HG03439 (cell line): ENCODE measurements around the gene GDF10.

ENCODE experiments used
- ATAC-seq: cut with Tn5 transposase; IDR thresholded peaks from one replicate; pipeline ENCODE4 v1.9.1; 2021; ENCODE audit warnings: mild to moderate bottlenecking, moderate library complexity; ENCODE audit not compliant: unreplicated experiment

GDF10 gene

GRCh38 chr10:47332371-47332770 is 32.4 kb downstream of the GDF10 start:
- ATAC-seq = no peak

DNA sequence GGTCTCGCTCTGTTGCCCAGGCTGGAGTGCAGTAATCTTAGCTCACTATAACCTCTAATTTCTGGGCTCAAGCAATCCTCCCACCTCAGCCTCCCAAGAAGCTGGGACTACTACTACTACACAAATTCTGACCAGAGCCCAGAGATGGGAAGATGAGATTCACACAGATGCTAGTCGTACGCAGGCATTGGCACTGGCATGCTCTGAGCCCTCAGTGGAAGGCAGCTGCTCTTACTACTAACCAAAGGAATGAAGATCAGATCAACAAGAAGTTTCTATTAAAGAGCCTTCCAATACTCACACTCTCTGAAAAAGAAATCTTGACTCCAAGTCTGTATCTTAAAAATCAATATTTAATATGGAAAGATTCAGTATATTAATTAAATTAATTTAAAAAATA is 32.9 kb downstream of the GDF10 start:
- ATAC-seq = no peak

- ATAC-seq = no peak
Observed at GRCh38 chr10:47333532-47333931, 33.5 kb downstream of the GDF10 start.

- no peak for ATAC-seq
Observed at GRCh38 chr10:47334466-47335295, 34.7 kb downstream of the GDF10 start.

GRCh38 chr10:47335906-47336305 is 35.9 kb downstream of the GDF10 start:
- ATAC-seq = no peak

DNA sequence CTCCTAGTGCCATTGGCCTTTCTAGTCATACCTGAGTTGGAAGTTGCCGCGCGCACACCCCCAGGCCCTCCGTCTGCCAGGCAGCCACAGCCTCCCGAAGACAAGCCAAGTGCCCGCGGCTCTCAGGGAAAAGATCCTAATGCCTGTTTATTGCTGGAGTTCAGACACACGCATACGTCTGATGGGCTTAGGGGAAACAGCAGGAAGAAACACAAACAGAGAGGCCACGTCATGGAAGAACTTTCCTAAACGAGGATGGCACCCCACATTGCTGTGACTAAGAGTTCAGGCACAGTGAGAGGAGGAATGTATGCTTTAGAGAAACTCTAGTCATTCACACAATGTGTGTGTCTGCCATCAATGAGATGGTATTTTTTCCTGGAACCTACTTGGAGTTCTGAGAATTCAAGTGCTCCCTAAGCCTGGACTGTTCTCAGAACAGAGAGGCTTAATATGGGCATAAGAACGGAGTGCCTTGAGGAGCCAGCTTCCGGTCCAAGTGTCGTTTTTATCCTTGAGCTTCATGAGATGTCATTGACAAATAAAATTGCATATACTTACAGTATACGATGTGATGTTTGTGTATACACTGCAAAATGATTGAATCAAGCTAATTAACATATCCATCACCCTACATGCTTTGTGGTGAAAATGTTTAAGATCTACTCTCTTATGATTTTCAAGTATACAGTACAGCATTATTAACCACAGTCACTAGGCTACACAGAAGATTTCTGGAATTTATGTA is 36.6 kb downstream of the GDF10 start:
- ATAC-seq = no peak

DNA sequence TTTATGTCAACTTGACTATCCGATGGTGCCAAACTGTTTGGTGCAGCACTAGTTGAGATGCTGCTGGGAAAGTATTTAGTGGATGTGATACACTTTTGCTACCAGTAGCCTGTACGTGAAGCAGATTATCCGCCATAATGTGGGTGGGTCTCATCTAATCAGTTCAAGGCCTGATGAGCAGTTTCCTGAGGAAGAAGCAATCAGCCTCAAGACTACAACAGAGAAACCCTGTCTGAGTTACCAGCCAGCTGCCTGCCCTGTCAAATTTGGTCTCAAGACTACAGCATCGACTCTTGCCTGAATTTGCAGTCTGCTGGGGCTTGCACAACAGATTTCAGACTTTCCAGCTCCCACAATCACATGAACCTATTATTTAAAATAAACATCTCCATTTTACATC is 37.3 kb downstream of the GDF10 start:
- ATAC-seq = no peak

DNA sequence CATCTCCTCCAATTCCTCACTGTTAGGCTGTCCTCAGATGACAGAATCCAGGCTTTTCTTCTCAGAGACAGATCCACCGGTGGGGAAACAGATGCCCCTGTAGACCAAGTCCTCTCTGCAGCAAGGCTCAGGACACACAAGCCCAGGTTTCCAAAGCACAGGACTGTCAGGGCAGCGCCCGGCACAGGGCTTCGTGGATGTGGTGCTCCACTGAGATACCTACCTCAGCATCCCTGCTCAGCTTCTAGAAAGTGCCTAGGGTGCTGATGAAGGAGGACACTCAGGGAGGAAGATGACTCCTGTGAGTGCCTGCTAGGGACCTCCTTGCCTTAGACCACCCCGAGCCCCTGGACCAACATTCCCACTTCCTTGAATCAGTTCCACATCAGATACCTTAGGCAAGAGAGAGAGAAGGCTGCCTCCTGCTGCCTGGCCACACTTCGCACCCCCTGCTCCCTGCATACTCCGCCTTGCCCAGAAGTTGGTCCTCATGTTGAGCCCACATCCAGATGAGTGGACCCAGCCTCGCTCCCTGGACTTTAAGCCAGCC is 39.3 kb downstream of the GDF10 start:
- ATAC-seq = no peak

DNA sequence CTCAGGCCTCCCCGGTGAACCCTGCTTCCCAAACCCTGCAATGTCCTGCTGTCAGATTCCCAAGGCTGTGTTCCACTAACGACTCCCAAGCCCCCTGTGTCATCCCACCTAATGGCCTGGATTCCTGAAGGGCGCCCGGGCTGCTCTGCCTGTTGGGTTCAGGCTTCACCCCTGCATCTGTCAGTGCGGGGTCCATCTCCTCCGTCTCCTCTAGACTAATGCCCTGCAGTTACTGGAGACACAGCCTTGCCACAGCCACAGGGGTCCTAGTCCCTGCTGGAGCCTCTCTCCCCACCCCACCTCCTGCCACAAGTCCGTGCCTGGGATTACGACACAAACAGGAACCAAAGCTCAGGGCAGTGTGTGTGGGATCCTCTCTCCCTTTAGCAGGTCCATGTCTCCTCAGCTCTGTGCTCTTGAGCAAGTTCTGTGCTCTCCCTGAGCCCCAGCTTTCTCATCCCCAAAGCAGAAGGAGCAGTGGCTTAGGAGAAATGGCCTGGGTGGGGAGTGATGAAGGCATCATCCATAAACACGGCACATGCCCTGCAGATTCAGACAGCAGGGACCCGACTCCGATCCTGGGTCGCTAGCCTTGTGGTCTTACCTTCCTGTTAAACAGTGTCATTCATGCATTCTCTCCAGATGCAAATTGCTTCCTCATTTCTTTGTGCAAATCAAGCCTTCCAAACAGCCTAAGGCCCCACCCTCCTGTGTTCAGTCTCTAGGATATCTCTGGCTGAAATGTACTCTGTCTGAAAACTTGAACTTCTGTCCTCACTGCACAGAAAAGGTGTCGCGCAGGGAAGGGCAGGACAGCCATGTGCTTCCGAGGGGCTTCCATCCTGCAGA is 40.0 kb downstream of the GDF10 start:
- no peak for ATAC-seq

DNA sequence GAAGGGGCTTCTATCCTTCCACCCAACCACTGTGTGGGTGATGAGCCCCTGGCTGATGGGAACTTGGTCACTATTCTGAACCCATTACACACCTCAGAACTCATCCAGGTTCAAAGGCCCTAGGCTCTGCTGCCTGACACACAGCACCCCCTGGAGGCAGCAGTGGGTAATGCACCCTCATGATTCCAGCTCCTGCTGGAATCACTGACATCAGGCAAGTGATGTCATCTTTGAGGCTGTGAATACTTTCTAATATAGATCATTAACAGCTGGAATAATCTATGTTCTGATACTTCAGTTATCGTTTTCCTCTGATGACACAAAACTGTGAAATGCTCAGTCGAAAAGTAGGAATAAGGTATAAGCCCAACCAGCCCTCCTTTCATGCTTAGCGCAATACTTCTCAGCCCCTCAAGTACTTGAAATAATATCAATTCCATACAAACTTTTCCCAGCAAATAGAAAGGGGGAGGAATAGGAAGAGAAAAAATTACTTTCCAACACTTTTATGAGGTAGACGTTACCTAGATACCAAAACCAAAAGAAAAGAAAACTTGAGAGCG is 40.7 kb downstream of the GDF10 start:
- ATAC-seq = no peak

- ATAC-seq = no peak
Observed at GRCh38 chr10:47344996-47345870, 45.2 kb downstream of the GDF10 start.

GRCh38 chr10:47346581-47347302 is 46.7 kb downstream of the GDF10 start:
- no peak for ATAC-seq

DNA sequence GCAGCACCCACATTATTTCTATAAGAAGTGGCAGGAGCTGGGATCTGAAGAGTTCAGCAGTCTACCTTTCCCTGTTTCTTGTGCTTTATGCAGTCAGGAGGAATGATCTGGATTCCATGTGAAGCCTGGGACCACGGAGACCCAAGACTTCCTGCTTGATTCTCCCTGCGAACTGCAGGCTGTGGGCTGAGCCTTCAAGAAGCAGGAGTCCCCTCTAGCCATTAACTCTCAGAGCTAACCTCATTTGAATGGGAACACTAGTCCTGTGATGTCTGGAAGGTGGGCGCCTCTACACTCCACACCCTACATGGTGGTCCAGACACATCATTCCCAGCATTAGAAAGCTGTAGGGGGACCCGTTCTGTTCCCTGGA is 47.3 kb downstream of the GDF10 start:
- ATAC-seq = no peak

DNA sequence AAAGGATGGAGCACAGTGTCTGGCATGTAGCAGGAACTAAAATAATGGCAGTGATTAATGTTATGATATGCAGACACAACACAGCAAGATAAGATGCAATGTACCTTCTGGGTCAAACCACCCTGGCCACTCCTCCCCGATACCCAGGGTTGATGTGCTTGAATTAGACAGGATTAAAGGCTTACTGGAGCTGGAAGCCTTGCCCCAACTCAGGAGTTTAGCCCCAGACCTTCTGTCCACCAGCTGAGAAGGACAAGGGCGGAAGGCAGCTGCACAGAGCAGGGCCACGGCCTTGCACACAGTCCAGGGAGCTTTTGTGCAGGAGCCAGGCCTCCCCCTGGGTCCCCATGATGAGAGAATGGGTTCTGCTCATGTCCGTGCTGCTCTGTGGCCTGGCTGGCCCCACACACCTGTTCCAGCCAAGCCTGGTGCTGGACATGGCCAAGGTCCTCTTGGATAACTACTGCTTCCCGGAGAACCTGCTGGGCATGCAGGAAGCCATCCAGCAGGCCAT is 48.2 kb downstream of the GDF10 start, which contains the start of gene RBP3:
Gene RBP3 (plus strand): TSS at position 226 of the 514 bp plus-strand sequence. CDS start 122 bp downstream, at position 348.
- no peak for ATAC-seq

DNA sequence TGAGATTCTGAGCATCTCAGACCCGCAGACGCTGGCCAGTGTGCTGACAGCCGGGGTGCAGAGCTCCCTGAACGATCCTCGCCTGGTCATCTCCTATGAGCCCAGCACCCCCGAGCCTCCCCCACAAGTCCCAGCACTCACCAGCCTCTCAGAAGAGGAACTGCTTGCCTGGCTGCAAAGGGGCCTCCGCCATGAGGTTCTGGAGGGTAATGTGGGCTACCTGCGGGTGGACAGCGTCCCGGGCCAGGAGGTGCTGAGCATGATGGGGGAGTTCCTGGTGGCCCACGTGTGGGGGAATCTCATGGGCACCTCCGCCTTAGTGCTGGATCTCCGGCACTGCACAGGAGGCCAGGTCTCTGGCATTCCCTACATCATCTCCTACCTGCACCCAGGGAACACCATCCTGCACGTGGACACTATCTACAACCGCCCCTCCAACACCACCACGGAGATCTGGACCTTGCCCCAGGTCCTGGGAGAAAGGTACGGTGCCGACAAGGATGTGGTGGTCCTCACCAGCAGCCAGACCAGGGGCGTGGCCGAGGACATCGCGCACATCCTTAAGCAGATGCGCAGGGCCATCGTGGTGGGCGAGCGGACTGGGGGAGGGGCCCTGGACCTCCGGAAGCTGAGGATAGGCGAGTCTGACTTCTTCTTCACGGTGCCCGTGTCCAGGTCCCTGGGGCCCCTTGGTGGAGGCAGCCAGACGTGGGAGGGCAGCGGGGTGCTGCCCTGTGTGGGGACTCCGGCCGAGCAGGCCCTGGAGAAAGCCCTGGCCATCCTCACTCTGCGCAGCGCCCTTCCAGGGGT is 48.9 kb downstream of the GDF10 start:
- ATAC-seq = no peak

DNA sequence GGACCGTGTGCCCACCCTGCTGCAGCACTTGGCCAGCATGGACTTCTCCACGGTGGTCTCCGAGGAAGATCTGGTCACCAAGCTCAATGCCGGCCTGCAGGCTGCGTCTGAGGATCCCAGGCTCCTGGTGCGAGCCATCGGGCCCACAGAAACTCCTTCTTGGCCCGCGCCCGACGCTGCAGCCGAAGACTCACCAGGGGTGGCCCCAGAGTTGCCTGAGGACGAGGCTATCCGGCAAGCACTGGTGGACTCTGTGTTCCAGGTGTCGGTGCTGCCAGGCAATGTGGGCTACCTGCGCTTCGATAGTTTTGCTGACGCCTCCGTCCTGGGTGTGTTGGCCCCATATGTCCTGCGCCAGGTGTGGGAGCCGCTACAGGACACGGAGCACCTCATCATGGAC is 49.5 kb downstream of the GDF10 start:
- no peak for ATAC-seq

- no peak for ATAC-seq
Observed at GRCh38 chr10:47349941-47350371, 50.0 kb downstream of the GDF10 start.
